HG03175 (cell line): Measurements from ENCODE around the gene CCNJL.

Experiments used
- ATAC-seq: cut with Tn5 transposase; IDR thresholded peaks from one replicate; pipeline ENCODE4 v1.9.1; 2021; ENCODE audit warnings: mild to moderate bottlenecking, moderate library complexity; ENCODE audit not compliant: unreplicated experiment

The CCNJL gene

DNA sequence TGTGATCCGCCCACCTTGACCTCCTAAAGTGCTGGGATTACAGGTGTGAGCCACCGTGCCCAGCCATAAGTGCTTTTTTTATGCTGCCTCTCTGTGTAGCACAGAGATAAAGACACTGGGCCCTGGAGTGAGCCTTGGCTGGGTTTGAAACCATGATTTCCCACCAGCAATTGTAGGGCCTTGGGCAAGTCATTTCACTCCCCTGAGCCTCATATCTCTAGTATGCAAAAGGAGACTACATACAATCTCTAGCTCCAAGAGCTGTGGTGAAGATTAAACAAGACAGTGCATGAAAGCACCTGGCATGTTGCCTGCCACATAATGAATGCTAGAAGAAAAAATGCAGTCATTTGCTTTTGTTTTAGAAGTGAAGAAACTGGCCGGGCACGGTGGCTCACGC lies 79.1 kb downstream of the CCNJL start:
- no peak for ATAC-seq

DNA sequence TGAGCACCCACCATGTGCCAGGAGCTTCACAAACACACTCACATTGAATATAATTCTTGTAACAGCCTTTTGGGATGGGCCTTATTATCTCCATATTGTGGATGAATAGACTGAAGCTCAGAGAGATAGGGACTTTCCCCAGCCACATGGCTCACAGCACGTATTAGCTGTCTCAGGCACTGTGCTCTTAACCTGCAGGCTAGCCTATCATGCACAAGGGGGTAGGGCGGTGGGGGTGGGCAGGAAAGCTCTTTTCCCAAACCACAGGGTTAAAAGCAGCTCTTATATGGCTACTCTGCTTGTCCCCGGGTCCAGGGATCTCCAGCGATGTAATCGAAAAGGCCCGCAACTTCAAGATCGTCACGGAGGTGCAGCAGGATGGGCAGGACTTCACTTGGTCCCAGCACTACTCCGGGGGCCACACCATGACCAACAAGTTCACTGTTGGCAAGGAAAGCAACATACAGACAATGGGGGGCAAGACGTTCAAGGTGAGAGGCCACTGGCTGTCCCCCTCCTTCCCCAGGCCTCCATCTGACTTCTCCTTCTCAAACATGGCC lies 80.5 kb downstream of the CCNJL start:
- ATAC-seq, result no peak

DNA sequence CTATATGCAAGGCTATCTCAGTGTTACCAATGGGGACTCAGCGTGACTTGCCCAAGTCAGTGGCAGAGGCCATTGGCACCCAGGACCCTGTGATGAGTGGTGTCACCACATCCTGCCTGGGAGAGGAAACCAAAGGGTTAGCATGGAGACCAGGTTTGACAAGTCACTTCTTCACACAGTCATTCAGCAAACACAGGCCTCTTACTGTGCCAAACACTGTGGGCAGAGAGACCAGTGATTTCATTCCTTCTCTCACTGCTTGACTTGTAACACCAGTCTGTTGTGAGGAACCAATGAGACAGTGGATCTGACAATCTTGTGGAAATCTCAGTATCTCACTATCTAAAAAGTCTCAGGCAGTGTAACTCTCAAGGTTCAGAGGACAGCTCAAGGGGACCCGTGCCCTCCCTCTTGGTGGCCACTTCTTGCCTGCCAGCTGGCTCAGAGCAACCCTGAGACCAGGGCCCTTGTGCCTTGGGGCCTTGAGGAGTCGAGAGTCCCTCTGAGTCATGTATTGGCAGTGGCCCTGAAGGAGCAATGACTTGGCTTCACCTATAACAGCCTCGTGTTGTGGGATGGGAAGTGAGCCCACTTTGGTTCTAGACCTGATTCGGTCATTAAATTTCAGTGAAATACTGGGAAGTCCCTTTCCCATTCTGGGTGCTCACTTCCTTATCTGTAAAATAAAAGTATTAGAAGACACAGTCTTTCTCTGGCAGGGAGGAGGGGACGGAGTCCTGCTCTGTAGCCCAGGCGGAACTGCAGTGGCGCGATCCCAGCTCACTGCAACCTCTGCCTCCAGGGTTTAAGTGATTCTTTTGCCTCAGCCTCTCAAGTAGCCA lies 81.5 kb downstream of the CCNJL start:
- no peak for ATAC-seq

DNA sequence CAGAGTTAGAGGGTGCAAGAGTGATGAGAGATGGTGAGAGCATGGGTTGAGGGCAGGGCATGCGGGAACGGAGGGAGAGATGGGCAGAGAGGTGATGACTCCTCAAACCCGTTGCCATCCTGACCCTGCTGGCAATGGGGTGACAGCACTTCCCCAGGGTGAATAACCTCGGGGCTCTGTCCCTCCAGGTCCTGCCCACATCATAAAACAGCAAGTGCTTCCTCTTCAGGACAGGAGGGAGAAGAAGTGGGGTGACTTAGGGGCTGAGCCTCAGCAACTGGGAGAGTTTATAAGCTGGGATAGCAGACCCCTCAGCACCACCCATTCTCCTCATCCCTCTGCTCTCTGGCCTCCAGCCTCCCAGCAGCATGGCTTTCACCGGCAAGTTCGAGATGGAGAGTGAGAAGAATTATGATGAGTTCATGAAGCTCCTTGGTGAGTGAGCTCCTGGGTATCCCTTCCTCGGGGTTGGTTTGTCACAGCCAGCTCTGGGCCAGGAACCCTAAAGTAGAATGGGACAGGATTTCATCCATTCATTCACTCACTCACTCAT lies 83.1 kb downstream of the CCNJL start, which contains the start of gene FABP6:
Gene FABP6 (plus strand): TSS at position 317 of the 553 bp plus-strand sequence. CDS start 52 bp downstream, at position 369.
- ATAC-seq, result no peak

DNA sequence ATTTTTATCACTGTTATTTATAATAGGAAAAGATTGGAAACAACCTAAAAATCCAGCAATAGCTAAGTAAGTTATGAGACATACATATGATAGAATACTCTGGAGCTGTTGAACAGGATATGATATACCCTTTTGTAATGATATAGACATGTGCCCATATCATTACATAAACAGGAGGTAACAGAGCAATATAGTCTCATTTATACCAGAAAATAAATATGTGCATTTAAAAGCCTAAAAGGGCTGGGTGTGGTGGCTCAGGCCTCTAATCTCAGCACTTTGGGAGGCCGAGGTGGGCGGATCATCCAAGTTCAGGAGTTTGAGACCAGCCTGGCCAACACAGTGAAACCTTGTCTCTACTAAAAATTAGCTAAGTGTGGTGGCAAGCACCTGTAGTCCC lies 85.4 kb downstream of the CCNJL start:
- no peak for ATAC-seq

DNA sequence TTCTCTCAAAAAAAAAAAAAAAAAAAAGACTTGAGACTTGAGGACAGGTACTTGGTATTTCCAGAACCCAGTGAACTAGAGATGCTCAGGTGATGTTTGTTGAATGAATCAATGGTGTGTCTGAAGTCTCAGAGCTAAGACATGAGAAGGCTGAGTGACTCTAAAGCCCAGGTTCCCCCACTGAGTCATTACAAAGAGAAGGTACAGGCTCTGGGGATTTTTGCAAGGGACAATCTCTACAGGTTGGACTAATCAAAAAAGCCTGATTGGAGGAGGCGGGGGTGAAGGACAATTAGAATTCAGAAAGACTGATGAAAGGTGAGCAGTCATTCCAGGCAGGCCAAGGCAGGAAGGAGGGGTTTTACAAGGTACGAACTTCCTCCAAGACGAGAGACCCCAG lies 91.3 kb downstream of the CCNJL start:
- no peak for ATAC-seq

DNA sequence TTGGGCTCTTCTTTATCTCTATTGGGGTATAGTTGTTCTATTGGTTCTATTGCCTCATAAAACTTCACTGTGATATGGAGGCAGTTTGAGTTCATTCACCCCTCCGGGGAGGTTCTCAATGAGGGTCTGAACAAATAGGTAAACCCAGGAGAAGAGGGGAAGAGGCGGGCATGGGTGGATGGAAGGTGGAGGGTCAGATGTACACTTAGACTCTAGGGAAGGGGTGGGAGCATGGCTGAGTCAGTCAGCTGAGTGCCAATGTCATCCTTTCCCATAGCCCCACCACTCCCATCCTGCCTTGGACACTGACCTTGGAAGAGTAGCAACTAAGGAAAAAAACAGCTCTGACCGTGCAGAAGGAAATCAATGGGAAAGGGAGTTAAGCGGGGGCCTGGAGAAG lies 93.0 kb downstream of the CCNJL start:
- no peak for ATAC-seq

DNA sequence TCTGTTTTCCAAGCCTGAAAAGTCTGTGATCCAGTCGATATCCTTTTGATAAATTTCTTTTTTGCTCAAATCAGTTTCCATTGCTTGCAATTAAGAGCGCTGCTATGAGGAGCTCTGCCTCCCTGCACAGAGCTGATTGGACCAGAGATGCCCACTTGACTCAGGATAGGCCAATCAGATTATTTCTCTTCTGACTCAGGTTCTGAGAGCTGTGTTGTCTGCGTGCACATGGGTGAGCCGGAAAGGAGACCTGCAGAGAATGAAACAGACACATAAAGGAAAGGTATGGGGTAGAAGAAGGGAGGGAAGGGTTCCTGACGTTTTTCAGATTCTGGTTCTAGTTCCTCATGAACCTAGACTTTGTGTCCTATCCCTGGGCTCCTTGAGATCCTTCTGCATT lies 98.8 kb downstream of the CCNJL start:
- no peak for ATAC-seq

DNA sequence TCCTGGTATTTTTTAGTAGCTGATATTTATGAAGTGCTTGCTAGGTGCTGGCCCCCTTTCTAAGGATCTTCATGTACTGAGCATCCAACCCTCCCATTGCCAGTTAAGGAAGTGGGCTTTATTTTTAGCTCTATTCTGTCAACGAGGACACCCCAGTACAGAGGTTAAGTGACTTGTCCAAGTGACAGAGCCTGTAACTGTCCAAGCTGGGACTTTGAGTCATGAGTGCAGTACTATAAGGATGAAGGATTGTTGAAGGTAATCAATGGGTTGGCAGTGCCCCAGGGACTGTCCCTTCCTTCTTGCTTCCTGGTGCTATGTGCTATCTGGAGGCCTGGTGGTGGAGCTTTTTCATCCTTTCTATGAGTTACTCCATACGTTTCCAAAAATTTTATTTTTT lies 101.0 kb downstream of the CCNJL start:
- no peak for ATAC-seq

DNA sequence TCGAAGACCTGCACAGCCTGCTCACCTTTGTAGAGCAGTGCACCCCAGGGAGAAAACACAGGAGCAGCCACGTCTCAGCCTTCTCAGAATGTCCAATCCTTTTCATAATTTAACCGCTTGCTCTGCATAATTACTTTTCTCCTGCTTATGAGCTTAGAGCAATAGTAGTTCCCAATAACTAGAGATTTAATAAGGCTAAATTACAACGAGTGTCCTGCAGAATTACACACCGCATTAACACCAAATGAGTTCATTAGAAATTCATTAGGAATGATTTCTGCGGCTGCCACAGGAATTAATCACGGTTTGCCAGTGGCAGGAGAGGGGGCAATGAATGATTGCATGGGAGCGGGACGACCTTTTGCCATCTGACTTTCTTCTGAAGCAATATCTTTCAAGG lies 101.8 kb downstream of the CCNJL start:
- no peak for ATAC-seq

DNA sequence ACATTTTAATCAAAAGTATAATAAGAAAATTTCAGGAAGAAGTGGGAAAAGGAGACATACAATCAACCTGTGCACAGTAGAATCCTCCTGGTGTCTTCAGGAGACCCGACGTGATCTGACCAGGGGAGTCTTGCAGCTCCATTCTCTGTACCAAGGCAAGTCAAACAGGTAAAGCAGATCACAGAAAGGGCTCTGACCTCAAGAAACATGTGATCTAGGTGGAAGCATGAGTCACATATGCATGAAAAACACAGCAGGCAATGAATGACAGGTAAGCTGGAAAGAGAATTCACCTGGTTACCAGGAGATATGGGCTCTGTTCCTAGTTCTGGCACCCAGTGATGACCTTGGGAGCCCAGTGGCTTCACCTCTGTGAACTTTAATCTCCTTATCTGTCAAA lies 102.4 kb downstream of the CCNJL start:
- ATAC-seq, result no peak

DNA sequence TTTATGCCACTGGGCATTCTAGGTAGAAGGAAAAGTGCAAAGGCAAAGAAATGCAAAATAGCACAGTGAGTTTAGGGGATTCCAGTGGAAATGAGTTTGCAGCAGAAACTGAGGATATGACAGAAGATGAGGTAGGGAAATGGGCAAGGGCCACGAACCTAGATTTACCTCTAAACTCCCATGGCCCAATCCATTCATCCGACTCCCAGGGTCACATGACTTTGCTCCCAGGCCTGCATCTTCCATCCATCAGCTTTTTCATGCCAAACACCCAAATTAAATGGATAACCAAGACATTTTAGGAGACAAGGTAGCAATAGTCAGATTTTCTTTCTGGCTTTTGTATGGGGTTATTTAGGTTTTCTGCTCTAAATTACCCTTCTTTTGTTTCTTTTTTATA lies 105.3 kb downstream of the CCNJL start:
- ATAC-seq, result no peak
